Caco-2 (cell line): ENCODE measurements around the gene FRMD4B. TPM values are rescaled to one million over a fixed set of nuclear protein-coding genes. Genes with fewer than 3 reads are reported as not detected.

Experiments used
- BruUV-seq: library from RNA; stranded (reverse); fragments of 400-500 nt; replicated peaks from 2 replicates; lab custom pipeline; 2021; lab: Mats Ljungman, UMichigan
- CTCF ChIA-PET: fragments of 300-600 bp; sonication (Branson Sonifier 250); formaldehyde crosslinking; loops from one replicate; lab custom pipeline; 2022; ENCODE audit warnings: antibody characterized with exemption; lab: Charles Lee
- POLR2A ChIA-PET: fragments of 300-600 bp; sonication (Branson Sonifier 250); formaldehyde crosslinking; loops from one replicate; lab custom pipeline; 2022; ENCODE audit warnings: antibody characterized with exemption; lab: Charles Lee
- DNase-seq, 2 experiments: peaks; one replicate each; pipeline versions ENCODE4 v3.0.0 to v3.0.0-alpha.2; 2020 to 2022
- H3K27me3 ChIP-seq: replicated peaks from 2 replicates; pipeline ENCODE4 v1.6.0; 2011; ENCODE audit warnings: low read length; ENCODE audit not compliant: control insufficient read depth, insufficient read depth
- H3K36me3 ChIP-seq: 2 replicates; pipeline ENCODE4 v1.5.1; 2011; ENCODE audit warnings: low read length; ENCODE audit not compliant: control insufficient read depth, insufficient read depth
- H3K4me1 ChIP-seq: fragments of 250-450 bp; sonication (Bioruptor Pico); 2 replicates; pipeline ENCODE4 v1.5.1; 2020; ENCODE audit warnings: mild to moderate bottlenecking
- H3K4me3 ChIP-seq: 2 replicates; pipeline ENCODE4 v1.5.1; 2011; ENCODE audit warnings: low read depth, mild to moderate bottlenecking, control low read depth, low read length
- H3K9me3 ChIP-seq: fragments of 250-450 bp; sonication (Bioruptor Pico); 2 replicates; pipeline ENCODE4 v1.5.1; 2020; ENCODE audit warnings: mild to moderate bottlenecking, moderate library complexity
- H3K27ac Mint-ChIP-seq: one replicate; pipeline ENCODE4 v1.8.0; 2022; ENCODE audit warnings: mixed read lengths; ENCODE audit not compliant: unreplicated experiment
- H3K27me3 Mint-ChIP-seq: one replicate; pipeline ENCODE4 v1.8.0; 2022; ENCODE audit warnings: mixed read lengths; ENCODE audit not compliant: insufficient read depth, unreplicated experiment
- H3K36me3 Mint-ChIP-seq: one replicate; pipeline ENCODE4 v1.8.0; 2022; ENCODE audit warnings: mild to moderate bottlenecking, mixed read lengths; ENCODE audit not compliant: insufficient read depth, unreplicated experiment
- H3K4me1 Mint-ChIP-seq: one replicate; pipeline ENCODE4 v1.8.0; 2022; ENCODE audit warnings: low read depth, mixed read lengths; ENCODE audit not compliant: unreplicated experiment
- H3K4me3 Mint-ChIP-seq: one replicate; pipeline ENCODE4 v1.8.0; 2022; ENCODE audit warnings: mild to moderate bottlenecking, moderate library complexity, mixed read lengths; ENCODE audit not compliant: unreplicated experiment
- H3K9me3 Mint-ChIP-seq: one replicate; pipeline ENCODE4 v1.8.0; 2022; ENCODE audit warnings: mixed read lengths; ENCODE audit not compliant: unreplicated experiment
- CTCF ChIP-seq, 2 experiments: fragments of 200-600 bp in 1 of 2; IDR thresholded peaks; 1 replicate in 1 of 2; 2 replicates in 1 of 2; pipeline versions ENCODE4 v1.5.1 to v1.8.0; 2011 to 2022; ENCODE audit warnings: antibody characterized with exemption in 1 of 2, control low read depth in 1 of 2, inconsistent platforms in 1 of 2, low read depth in 1 of 2, low read length in 1 of 2, mild to moderate bottlenecking in 1 of 2, moderate library complexity in 1 of 2; ENCODE audit not compliant: insufficient read depth in 1 of 2, severe bottlenecking in 1 of 2, unreplicated experiment in 1 of 2
- intact Hi-C: fragments of 100-400 bp; cut with micrococcal nuclease; formaldehyde crosslinking; loops from one replicate; pipeline ENCODE4 v1.10.0; 2022; ENCODE audit not compliant: unreplicated experiment
- total RNA-seq: library from RNA; stranded (reverse); gene quantifications from 2 replicates; pipeline ENCODE4 v1.2.3, GENCODE V29; 2022

FRMD4B gene
- total RNA-seq, 1 experiment from 2014 or later, result 47.5 TPM

- intact Hi-C loops, result no loop called here
- Histone ChIP-seq H3K4me1 (no peaks in the 10 kb centered on the region), H3K4me3 (no peak overlapping the region), H3K36me3 (no peaks in the 10 kb centered on the region), H3K27me3 (no peaks in the 10 kb centered on the region), H3K9me3 (no peaks in the 10 kb centered on the region)
- ChIA-PET CTCF (no interaction called here), POLR2A (no interaction called here)
- no peaks in the 10 kb centered on the region for H3K9me3 Mint-ChIP-seq
- no peak for TF ChIP-seq CTCF (IDR thresholded peaks at IDR 0.05; ENCODE audit: insufficient read depth in 1 of 2, low read depth in 1 of 2, low read length in 1 of 2, severe bottlenecking in 1 of 2, unreplicated experiment in 1 of 2)
- no peak overlapping the region for H3K27ac Mint-ChIP-seq
- no TSS peak for BruUV-seq
- no peaks in the 10 kb centered on the region for H3K4me1 Mint-ChIP-seq
- DNase-seq, result no peak
- H3K4me3 Mint-ChIP-seq, result no peak overlapping the region
- H3K36me3 Mint-ChIP-seq, result no peaks in the 10 kb centered on the region
- H3K27me3 Mint-ChIP-seq, result no peaks in the 10 kb centered on the region
Observed at GRCh38 chr3:69417541-69418078, 31.7 kb upstream of the FRMD4B start.

GRCh38 chr3:69413551-69414207 is 27.8 kb upstream of the FRMD4B start:
- TF ChIP-seq CTCF (IDR thresholded peaks at IDR 0.05; ENCODE audit: insufficient read depth in 1 of 2, low read depth in 1 of 2, low read length in 1 of 2, severe bottlenecking in 1 of 2, unreplicated experiment in 1 of 2), result no peak
- no TSS peak for BruUV-seq
- Histone ChIP-seq H3K4me1 (no peaks in the 10 kb centered on the region), H3K36me3 (no peaks in the 10 kb centered on the region), H3K4me3 (no peak overlapping the region), H3K9me3 (no peaks in the 10 kb centered on the region), H3K27me3 (no peaks in the 10 kb centered on the region)
- Mint-ChIP-seq H3K36me3 (no peaks in the 10 kb centered on the region), H3K27ac (no peak overlapping the region), H3K27me3 (no peaks in the 10 kb centered on the region), H3K4me3 (no peak overlapping the region), H3K9me3 (no peaks in the 10 kb centered on the region), H3K4me1 (no peaks in the 10 kb centered on the region)
- intact Hi-C loops, result no loop called here
- no peak for DNase-seq
- CTCF ChIA-PET, result no interaction called here
- POLR2A ChIA-PET, result no interaction called here

- H3K36me3 Mint-ChIP-seq, result no peaks in the 10 kb centered on the region
- H3K27me3 ChIP-seq, result no peaks in the 10 kb centered on the region
- BruUV-seq, result no TSS peak
Observed at GRCh38 chr3:69411346-69411745, 25.5 kb upstream of the FRMD4B start.

More at GRCh38 chr3:69411346-69411745, 25.5 kb upstream of the FRMD4B start:
- CTCF ChIA-PET, result no interaction called here
- H3K27me3 Mint-ChIP-seq, result no peaks in the 10 kb centered on the region
- intact Hi-C loops, result no loop called here
- H3K4me1 Mint-ChIP-seq, result no peaks in the 10 kb centered on the region
- POLR2A ChIA-PET, result no interaction called here
- Histone ChIP-seq H3K36me3 (no peaks in the 10 kb centered on the region), H3K4me3 (no peak overlapping the region), H3K9me3 (no peaks in the 10 kb centered on the region), H3K4me1 (no peaks in the 10 kb centered on the region)
- H3K9me3 Mint-ChIP-seq, result no peaks in the 10 kb centered on the region
- H3K4me3 Mint-ChIP-seq, result no peak overlapping the region
- no peak for TF ChIP-seq CTCF (IDR thresholded peaks at IDR 0.05; ENCODE audit: insufficient read depth in 1 of 2, low read depth in 1 of 2, low read length in 1 of 2, severe bottlenecking in 1 of 2, unreplicated experiment in 1 of 2)
- no peak for DNase-seq
- H3K27ac Mint-ChIP-seq, result no peak overlapping the region
